ENCODE results near the gene KASH5.

The KASH5 gene

GRCh38 chr19:49395581-49396407 lies 7.7 kb downstream of the KASH5 start:
- no peak for DNase-seq (ENCODE audit: low spot score)

DNA sequence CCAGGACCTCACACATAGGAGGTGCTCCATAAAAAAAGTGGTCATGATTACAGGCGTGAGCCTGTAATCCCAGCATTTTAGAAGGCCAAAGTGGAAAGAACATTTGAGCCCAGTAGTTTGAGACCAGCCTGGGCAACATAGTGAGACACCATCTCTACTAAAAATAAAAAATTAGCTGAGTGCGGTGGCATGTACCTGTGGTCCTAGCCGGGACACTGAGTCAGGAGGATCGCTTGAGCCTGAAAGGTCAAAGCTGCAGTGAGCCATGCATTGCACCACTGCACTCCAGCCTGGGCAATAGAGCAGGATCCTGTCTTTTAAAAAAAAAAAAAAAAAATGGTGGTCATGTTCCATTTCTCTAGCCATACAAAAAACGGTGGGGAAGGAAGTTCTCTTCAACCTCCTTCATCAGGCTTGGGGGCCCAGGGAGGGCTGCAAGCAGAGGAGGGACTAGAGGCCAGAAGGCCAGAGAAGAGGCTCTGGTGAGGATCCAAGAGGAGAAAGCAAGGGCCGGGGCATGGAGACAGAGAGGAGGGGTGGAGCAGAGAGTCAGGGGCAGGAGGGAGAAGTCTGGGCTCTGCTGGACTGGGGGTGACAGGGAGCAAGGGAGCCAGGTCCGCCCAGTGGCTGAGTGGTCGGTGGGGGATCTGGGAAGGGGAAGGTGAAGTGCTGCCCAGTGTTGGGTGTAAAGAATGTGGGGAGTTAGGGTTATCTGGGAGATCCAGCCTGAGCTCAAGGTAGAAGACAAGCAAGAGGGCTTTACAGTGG lies 8.9 kb downstream of the KASH5 start:
- no peak for DNase-seq (ENCODE audit: low spot score)

DNA sequence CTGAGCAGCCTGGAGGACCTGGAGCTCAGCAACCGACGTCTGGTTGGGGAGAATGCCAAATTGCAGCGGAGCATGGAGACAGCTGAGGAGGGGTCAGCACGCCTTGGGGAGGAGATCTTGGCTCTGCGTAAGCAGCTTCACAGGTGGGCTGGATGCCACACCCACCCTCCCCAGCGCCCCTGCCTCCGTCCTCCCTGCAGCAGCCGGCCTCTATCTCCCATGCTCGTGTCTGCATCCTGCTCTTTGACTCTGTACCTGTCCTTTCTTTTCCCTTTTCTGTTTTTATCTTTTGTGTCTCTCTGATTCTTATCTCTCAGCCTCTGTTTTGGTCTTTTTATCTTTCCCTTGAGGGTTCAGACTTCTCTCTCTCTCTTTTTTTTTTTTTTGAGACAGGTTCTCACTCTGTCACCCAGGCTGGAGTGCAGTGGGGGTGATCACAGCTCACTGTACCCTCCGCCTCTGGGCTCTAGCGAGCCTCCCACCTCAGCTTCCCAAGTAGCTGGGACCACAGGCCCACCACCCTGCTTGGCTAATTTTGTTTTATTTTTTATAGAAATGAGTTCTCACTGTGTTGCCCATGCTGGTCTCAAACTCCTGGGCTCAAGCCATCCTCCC lies 10.1 kb downstream of the KASH5 start:
- DNase-seq (ENCODE audit: low spot score), result no peak

- DNase-seq (ENCODE audit: low spot score), result no peak
These were observed 10.9 kb downstream of the KASH5 start for GRCh38 chr19:49398931-49399330.

GRCh38 chr19:49400029-49400428 lies 12.0 kb downstream of the KASH5 start:
- DNase-seq (ENCODE audit: low spot score), result no peak

DNA sequence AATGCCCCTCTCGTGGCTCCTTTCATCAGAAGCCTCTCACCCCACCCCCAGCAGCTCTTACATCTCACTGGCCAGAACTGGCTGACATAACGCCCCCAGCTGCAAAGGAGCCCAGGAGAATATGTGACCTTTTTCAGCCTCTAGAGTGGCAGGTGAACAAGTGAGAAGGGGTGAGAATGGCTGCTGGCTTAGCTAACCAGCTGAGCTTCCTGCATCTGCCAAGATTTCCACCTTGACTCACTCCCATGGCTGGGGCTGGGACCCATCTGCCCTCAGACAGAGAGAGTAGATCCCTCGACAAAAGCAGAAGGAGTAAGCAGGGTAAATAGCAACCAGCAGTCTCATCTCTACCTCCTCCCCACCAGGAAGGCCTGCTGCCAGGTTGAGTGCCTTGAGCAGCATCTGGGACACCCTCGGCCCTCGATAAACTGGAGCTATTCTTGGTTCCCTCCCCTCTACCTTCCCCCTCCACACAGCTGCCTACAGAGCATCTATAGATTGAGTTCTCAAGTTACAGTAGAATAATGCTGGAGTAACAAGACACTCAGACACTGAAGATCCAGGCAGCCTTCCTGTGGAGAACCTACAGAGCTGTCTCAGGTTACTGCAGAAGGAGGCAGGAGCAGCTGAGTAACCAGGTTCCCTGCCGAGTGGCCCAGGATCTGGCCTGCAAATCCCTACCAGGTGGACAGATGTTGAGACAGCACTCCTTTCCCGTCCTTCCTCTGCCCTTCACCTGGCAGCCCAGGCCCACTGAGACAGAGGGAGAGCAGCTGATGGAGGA lies 15.5 kb downstream of the KASH5 start:
- DNase-seq (ENCODE audit: low spot score), result no peak

- no peak for DNase-seq (ENCODE audit: low spot score)
These were observed 19.0 kb downstream of the KASH5 start for GRCh38 chr19:49407079-49407478.

- no peak for DNase-seq (ENCODE audit: low spot score)
These were observed 19.5 kb downstream of the KASH5 start for GRCh38 chr19:49407482-49408015.

DNA sequence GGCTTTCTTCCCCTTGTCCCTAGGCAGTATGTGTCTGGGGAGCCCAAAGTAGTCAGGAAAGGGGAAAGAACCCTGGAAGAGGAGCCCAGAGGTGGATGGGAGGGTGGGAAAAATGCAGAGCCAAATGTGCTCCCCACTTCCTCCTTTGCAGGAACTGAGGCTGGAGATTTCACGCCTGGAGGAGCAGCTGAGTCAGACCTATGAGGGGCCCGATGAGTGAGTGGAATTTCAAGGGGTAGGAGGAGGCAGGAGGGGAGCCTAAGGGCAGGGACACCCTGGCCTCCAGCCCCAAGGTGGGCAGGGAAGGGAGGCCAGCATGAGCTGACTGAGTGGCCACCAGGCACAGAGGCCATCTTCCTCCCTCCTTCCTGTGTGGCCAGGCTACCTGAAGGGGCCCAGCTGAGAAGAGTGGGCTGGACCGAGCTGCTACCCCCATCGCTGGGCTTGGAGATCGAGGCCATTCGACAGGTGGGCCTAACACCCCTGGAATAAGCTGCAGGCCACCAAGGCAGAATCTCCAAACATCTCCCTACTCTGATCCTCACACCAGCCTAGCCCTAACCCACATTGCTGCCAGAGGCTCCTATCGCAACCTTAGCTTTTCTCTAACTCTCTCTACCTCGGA lies 20.9 kb downstream of the KASH5 start:
- DNase-seq (ENCODE audit: low spot score), result no peak

- no peak for DNase-seq (ENCODE audit: low spot score)
These were observed 21.5 kb downstream of the KASH5 start for GRCh38 chr19:49409441-49410029.

DNA sequence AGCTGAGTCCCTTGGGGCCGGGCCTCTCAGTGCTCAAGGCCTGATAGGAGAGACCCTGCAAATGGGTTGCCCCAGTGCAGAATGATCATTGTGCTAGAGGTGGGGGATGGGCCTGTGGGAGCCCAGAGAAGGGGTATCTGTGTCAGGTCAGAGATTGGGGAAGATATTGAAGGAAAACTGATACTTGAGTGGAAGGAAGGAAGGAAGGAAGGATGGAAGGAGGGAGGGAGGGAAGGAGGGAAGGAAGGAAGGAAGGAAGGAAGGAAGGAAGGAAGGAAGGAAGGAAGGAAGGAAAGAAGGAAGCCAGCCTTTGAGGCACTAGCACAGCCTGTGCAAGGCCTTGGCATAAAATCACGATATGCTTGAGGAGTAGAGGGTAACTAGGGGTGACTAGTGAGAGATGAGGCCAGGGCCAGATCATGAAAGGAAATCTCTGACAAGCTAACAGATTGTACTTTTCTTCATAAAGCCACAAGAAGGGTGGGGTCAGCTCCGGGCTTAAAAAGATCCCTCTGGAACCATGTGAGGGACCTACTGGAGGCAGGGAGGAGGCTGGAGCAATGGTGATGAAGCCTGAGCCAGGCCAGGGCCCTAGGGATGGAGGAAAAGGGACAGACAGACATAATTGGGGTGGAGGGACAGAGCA lies 23.8 kb downstream of the KASH5 start:
- no peak for DNase-seq (ENCODE audit: low spot score)

DNA sequence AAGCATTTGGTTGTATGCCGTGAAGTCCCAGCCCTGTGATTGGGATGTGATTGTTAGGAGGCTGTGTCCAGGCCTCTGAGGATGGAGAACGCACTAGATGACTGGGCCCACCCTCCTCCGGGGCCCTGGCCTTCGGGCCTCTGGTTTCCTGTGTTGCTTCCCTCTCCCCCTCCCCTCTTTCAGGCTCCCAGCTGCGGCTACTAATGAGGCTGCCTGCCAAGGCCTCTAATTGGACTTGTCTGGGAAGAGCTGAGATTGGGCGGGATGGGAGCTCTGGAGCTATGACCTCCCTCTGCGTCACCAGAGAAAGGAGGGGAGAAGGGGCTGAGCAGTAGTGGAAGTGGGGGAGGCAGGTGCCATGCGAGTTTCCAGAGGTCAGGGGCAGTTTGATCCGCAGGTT lies 25.3 kb downstream of the KASH5 start:
- DNase-seq (ENCODE audit: low spot score), result no peak

- no peak for DNase-seq (ENCODE audit: low spot score)
These were observed 26.2 kb downstream of the KASH5 start for GRCh38 chr19:49414256-49414655.

DNA sequence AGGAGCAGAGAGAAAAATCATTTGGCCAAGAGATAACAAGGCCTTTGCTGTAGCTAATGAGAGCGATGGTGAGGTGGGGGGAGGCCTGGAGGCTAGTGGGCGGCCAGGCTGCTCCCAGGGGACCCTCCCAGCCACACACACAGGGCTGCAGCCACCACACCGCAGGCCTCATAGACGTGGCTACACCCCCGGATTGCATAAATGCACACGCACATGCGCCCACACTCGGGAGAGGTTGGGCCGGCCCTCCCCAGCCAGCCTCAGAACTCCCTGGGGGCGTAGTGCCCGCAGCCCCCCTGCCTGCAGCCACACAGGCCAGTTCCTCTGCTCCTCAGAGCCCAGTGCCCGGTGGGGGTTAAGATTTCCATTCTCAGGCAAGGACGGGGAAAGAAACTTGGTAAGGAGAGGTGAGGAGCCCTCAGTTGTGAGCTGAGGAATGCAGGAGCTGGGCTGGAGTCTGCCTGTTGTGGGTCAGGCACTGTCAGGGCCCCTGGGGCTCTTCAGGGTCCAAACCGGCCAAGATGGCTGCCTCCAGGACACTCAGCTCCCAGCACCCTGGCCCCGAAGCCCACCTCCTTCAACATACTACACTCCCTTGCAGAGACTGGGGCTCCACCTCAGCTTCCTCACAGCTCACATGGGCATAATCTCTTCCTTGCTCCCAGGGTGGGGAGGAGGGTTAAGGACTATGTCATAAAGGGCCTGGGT lies 27.2 kb downstream of the KASH5 start:
- no peak for DNase-seq (ENCODE audit: low spot score)

DNA sequence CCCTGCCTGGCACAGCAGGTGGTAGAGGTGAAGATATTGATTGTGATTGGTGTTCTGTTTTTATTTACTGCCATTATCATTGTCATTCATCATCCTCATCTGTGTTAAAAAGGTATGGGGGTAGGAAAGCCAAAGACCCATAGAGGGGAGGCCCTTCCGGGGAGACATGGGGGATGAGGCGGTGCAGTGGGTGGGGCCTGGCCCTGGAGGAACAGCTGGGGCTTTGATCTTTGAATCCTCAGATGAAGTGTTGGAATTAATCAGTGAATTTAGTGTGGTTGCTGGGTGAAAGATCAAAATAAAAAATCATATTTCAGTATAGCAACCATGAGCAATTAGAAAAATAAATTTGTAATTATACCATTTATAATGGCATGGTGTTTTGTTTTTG lies 27.8 kb downstream of the KASH5 start:
- DNase-seq (ENCODE audit: low spot score), result no peak

- DNase-seq (ENCODE audit: low spot score), result no peak
These were observed 29.0 kb downstream of the KASH5 start for GRCh38 chr19:49417088-49417487.

DNA sequence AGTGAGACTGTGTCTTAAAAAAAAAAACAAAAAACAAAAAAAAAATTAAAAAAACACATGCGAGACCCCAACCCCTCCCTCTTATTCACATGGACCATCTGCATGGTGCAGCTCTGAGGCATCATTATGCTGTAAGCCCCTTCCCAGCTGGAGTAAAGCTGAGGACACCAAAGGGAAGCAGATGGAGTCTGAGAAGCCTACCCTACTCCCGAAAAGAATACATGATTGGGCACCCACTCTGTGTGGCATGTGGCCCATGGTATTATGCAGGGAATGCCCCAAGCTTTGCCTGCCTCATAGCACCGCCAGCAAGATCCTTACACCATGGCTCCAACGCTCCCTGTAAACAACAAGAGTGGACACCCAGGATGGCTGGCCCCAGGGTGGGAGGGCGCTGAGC lies 30.5 kb downstream of the KASH5 start:
- DNase-seq (ENCODE audit: low spot score), result no peak

DNA sequence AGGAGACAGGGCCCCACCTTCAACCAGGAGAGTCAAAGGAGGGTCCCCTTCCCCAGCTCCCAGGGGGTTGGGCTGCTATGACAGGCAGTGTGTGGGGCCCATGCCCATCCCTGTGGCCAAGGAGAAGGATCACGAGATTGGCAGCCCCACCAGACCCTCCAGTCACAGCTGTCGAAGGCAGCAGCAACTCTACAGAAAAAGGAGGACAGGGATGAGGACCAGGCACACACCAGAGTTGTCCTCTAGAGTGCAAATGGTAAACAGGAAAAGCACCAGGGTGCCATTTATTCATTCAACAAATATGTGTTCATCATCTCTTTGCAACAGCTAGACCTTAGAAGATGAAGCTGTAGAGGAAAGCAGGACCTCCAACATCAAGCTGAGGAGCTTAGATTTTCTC lies 31.1 kb downstream of the KASH5 start:
- DNase-seq (ENCODE audit: low spot score), result no peak

DNA sequence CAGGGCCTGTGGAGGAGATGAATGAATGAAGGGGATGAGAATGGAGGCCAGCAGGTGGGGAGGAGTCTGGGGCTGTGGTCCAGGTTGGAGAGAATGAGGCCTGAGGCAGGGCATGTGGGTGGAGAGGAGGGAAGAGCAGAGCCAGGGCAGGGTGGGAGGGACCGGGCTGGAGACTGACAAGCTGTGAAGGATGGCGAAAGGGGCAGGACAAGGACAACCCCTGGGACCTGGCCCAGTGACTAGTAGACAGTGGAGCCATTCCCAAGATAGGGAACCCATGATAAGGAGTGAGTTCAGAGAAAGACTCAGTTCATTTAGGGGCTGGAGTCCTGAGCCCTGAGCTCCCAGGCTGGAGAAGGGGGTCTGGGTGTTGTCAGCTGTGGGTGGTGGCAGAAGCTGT lies 32.2 kb downstream of the KASH5 start:
- DNase-seq (ENCODE audit: low spot score), result no peak

All from globus pallidus (tissue), 1 donor.